Stimulated activated CD4-positive, alpha-beta T cell treated with anti-CD3 and anti-CD28 coated beads, Interleukin-4, amount 100 ng/mL, for 48 hours (primary cell): ENCODE measurements around the gene AHRR.

Experiments
- DNase-seq, 2 donors: peaks; one replicate each; pipeline ENCODE4 v3.0.0-alpha.2; 2020; ENCODE audit warnings: low read depth in 2 of 2

Gene AHRR

DNA sequence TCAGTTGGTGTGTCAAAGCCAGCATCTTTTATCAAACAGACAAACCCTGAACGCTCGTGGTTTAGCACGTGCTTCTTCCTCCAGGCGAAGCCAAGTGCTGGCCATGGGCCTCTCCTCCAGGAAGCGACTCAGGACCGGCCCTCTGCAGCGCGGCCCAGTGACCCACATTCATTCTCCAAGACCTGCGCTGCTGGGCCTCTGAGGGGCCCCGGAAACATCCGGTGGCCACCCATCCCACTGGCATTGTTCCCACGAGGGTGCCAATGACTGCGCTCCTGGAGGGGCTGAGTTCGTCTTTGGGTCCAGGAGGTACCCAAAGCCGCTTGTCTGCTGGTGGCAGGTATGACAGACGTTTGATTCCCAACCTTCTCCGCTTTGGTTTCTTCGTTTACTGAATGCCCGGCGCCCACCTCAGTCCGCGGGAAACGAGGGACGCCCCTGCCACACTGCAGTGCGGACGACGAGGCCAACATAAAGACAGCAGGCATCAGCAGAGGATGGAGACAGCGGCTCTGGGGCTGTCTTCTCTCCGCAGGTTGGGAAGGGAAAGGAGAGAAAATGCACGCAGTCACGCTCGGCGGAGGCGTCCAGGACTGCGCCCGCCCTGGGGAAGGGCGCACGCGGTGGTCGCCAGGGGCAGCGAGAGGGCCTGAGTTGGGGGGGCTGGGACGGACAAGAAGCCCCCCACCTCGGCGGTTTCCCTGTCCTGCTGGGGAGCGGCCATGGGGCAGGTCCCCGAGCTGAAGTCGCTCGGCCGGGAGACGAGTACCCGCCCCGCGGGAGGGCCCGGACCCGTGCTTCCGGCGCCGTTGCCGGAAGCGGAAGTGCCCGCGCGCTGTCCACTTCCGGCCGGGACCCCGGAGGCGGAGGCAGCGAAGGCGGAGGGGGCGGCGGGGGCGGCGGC lies 121.1 kb downstream of the AHRR start, which contains the start of gene EXOC3:
Gene EXOC3 (plus strand): TSS at position 842 of the 904 bp plus-strand sequence. CDS start 3,030 bp downstream, outside the sequence.
- peak; percentile 62 to 70 for DNase-seq

DNA sequence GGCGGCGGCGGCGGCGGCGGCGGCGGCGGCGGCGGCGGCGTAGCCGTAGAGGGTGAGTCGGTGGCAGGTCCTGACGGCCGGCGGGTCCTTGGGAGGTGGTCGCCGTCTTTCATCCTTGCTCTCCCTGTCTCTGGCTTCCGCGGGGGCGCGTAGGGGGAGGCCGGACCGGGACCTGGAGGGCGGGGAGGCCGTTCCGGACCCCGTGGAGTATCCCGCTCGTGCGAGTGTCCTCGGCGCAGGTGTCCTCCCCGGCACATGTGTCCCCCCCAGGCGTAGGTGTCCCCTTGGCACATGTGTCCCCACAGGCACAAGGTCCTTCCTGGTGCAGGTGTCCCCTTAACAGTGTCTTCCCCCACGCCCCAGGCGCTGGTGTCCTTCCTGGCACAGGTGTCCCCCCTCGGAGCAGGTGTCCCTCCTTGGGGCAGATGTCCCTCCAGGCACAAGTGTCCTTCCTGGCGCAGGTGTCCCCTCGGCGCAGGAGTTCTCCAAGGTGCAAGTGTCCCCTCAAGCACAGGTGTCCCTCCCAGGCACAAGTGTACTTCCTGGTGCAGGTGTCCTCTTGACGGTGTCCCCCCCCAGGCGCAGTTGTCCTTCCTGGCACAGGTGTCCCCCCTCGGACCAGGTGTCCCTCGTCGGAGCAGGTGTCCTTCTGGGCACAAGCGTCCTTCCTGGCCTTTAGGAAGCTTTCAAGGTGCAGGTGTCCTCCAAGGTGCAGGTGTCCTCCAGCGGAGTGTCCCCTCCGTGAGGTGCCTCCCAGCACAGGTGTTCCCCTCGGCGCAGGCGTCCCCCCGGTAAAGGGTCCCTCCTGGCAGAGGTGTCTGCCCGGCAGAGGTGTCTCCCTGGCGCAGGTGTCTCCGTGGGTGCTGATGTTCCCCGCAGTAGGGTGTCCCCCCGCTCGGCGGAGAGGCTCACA lies 122.0 kb downstream of the AHRR start:
- peak; percentile 26 to 34 for DNase-seq

GRCh38 chr5:444226-444625 lies 122.7 kb downstream of the AHRR start:
- no peak for DNase-seq

DNA sequence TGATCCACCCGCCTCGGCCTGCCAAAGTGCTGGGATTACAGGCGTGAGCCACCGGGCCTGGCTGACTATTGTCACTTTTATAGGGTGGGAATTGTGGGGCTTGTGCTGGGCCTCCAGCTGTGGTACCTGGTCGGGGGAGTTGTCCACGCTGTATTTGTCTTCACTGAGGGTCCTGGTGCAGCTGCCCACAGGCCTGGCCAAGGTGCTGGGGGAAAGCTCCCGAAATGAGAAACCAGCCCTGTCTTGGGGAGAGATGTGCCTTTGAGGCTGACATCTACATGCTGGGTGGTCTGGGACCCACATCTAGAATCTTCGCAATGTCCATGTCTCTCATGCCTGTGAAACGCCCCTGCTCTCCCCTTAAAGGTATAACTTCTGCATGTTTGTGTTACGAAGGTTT lies 124.1 kb downstream of the AHRR start:
- no peak for DNase-seq

DNA sequence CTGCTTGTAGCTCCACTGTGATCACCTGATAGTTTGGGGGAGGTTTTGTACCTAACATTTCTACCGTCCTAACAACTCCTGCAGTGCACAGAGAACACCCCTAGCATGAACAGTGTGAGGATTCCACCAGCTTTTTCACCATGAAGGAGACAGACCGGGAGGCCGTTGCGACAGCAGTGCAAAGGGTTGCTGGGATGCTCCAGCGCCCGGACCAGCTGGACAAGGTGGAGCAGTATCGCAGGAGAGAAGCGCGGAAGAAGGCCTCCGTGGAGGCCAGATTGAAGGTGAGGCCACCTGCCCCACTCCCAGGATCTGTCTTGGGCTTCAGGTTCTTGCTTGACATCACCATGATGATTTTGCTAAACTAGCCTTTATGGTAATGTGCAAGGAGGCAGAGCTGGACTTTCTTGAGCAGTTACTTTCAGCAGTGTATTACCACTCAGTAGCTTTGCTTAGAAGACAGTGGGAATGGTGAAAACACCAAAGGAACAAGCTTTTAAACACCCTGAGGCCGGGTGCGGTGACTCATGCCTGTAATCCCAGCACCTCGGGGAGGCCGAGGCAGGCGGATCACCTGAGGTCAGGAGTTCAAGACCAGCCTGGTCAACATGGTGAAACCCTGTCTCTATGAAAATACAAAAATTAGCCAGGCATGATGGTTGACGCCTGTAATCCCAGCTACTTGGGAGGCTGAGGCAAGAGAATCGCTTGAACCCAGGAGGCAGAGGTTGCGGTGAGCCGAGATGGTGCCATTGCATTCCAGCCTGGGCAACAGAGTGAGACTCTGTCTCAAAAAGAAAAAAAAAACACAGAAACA lies 124.8 kb downstream of the AHRR start:
- DNase-seq = no peak

GRCh38 chr5:446883-447263 lies 125.4 kb downstream of the AHRR start:
- DNase-seq = no peak

DNA sequence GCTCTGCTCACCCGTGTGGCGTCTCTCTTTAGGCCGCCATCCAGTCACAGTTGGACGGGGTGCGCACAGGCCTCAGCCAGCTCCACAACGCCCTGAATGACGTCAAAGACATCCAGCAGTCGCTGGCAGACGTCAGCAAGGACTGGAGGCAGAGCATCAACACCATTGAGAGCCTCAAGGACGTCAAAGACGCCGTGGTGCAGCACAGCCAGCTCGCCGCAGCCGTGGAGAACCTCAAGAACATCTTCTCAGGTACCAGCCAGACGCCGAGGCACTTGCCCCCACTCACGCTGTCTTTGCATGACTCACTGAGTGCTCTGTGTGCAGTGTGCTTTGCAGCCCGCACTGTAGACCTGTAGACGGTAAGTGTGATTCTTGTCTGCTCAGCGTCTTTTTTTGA lies 126.0 kb downstream of the AHRR start:
- no peak for DNase-seq

DNA sequence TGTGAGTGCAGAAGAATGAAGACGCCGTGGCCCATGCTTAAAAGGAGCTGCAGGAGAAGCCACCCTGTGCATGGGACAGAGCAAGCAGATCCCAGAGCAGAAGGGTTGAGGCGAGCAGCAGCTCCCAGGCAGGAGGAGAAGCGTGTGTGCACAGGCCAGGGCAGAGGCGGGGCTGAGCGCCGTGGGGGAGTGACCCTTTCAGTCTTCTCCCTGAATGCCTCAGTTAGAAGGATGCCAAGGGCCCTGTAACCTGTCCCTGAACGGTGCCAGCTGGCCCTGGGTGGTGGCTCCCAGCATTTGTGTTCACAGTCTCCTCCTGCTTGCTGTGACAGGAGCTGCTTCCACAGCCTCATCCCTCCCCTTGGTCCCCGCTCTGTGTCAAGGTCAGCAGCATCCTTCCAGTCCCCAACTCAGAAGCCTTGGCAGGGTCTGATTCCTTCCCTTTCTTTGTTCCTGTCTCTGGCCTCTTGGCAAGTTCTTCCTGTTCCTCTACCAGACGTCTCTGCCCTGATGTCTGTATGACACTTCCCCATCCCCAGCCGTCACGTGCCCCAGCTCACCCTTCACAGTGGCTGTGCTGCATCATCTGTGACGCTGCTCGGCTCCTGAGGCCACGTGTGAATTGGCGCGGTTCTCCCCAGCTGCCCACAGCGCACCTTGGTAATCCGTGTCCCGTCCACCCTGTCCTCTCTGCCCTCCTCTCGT lies 126.7 kb downstream of the AHRR start:
- DNase-seq = no peak

- DNase-seq = no peak
Measured at GRCh38 chr5:448766-449090, 127.2 kb downstream of the AHRR start.

DNA sequence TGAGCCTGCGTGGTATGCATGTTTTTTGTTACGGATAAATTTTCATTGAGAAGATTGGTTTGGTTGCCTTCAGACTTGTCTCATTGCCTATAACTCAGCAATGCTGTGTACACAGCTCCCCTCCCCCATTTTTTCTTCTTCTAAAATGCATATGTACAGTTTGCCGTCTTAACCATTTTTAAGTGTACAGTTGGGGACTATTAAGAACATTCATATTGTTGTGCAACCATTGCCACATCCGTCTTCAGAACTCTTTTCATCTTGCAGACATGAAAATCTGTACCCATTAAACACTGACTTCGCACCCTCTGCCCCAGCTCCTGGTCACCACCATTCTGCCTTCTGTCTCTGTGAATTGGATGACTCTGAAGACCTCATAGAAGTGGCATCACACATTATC lies 127.6 kb downstream of the AHRR start:
- DNase-seq = no peak

DNA sequence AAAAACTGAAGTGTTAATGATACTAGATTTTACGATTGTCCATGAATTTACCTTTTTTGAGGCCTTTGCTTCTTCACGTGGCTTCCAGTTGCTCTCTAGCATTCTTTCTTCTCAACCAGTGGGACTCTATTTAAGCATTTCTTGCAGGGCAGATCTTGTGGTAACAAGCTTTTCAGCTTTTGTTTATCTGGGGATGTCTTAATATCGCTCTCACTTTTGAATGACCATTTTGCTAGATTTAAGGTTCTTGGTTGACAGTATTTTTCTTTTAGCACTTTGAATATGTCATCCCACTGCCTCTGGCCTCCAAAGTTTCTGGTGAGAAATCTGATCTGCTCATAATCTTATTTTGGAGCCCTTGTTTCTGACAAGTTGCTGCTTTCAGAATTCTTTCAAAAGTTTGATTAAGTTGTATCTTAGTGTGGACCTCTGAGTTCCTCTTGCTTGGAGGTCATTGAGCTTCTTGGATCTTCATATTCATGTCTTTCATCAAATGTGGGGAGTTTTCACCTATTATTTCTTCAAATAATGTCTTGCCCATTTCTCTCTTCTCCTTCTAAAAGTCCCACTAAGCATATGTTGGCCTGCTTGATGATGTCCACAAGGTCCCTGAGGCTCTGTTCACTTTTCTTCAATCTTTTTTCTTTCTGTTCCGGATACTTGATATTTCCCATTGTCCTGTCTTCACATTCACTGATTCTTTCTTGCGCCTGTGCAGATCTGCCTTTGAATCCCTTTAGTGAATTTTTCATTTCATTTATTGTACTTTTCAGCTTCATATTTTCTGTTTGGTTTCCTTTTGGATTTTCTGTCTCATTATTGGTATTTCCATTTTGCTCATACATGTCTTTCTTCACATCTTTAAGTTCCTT lies 130.3 kb downstream of the AHRR start:
- no peak for DNase-seq

GRCh38 chr5:452978-453710 lies 131.6 kb downstream of the AHRR start:
- no peak for DNase-seq

DNA sequence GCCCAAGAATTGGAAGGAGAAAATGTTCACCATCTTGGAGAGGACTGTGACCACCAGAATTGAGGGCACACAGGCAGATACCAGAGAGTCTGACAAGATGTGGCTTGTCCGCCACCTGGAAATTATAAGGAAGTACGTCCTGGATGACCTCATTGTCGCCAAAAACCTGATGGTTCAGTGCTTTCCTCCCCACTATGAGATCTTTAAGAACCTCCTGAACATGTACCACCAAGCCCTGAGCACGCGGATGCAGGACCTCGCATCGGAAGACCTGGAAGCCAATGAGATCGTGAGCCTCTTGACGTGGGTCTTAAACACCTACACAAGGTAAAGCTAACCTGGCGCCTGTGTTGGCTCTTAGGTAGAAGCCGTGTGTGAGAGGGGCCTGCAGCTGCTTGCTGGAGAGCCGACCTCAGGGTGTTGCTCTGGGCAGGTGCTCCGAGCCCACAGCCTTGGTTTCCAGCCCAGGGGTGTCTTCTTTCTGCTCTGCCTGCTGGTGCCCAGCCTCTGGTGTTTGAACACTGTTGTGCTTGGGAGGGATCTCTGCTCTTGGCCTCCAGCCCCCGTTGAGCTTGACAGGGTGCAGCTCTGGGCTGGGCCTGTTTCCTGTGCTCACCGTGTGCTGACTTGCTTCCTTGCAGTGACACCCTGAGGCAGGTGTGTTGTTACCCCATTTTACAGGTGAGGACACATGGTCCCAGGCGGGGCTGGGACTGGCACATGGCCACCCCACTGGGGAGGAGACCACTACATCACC lies 132.4 kb downstream of the AHRR start:
- no peak for DNase-seq

DNA sequence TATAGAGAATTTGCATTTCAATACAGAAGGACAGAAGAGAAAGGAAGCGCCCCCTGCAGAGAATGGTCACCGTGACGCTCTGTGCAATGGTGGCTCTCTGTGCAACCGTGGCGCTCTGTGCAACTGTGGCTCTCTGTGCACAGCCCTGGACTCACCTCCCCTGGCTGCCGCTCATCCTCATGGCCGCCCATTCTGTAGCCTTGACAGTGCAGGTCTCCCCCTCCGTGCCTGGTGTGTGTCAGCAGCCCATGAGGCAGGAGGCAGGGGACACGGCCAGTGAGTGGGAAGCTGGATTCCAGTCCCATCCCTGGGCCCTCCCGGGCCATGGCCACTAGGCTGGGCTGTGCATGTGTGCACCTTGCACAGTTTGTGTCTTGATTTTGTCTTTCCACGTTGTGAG lies 133.4 kb downstream of the AHRR start:
- DNase-seq = no peak

- DNase-seq = no peak
Measured at GRCh38 chr5:455806-456205, 134.3 kb downstream of the AHRR start.

GRCh38 chr5:456351-457194 lies 135.1 kb downstream of the AHRR start:
- no peak for DNase-seq

GRCh38 chr5:457195-457961 lies 135.9 kb downstream of the AHRR start:
- DNase-seq = no peak
